ENCODE data around the gene AKIP1.

Gene AKIP1

GRCh38 chr11:8927233-8927632, 16.2 kb downstream of the AKIP1 start:
- Histone ChIP-seq H2AK5ac (ENCODE audit: low read depth, low read length) (no peak overlapping the region), H3K4me1 (ENCODE audit: control insufficient read depth in 2 of 2, insufficient read depth in 1 of 2, low read depth in 1 of 2, low read length in 2 of 2) (peaks cover 0 to 2% of the 10 kb centered on the region in 2 donors), H4K91ac (ENCODE audit: low read depth, low read length, poor library complexity) (no peak overlapping the region), H4K8ac (ENCODE audit: low read depth, low read length) (no peak overlapping the region), H3K36me3 (replicated peaks in 1 of 2; ENCODE audit: control insufficient read depth in 2 of 2, insufficient read depth in 2 of 2, low read length in 2 of 2) (peaks cover 6 to 18% of the 10 kb centered on the region in 2 donors), H3K79me1 (ENCODE audit: low read depth, low read length) (no peaks in the 10 kb centered on the region), H3K23ac (ENCODE audit: low read depth, low read length, poor library complexity) (no peak overlapping the region), H2BK12ac (ENCODE audit: low read length) (no peak overlapping the region), H2AFZ (ENCODE audit: low read length) (no peak overlapping the region), H3K4me3 (ENCODE audit: low read length in 2 of 2) (no peak overlapping the region), H3K14ac (ENCODE audit: low read length) (no peak overlapping the region), H2BK15ac (ENCODE audit: low read length) (no peak overlapping the region), H3K27me3 (ENCODE audit: control insufficient read depth in 3 of 3, insufficient read depth in 3 of 3, low read depth in 1 of 3, low read length in 3 of 3) (no peaks in the 10 kb centered on the region), H2BK120ac (ENCODE audit: low read depth, low read length) (no peak overlapping the region), H3K27ac (replicated peaks; ENCODE audit: low read length) (no peak overlapping the region), H3K9ac (ENCODE audit: low read depth, low read length, poor library complexity) (no peak overlapping the region), H2BK5ac (ENCODE audit: low read length) (peak overlapping the region; percentile 26), H3K4ac (ENCODE audit: low read length) (no peak overlapping the region), H3K18ac (ENCODE audit: low read length) (peak overlapping the region; percentile 85), H3K4me2 (ENCODE audit: insufficient read depth, low read length, poor library complexity, severe bottlenecking) (no peak overlapping the region), H3K9me3 (replicated peaks in 1 of 2; ENCODE audit: control insufficient read depth in 2 of 2, insufficient read depth in 1 of 2, low read depth in 1 of 2, low read length in 2 of 2) (no peaks in the 10 kb centered on the region)
- DNase-seq (ENCODE audit: low spot score) = no peak
- no CpG with 5 or more reads among the region's 5 CpGs for WGBS, 2 donors (ENCODE audit: extremely low coverage in 2 of 2, insufficient read length in 2 of 2, insufficient replicate concordance in 1 of 2)

- H2BK12ac ChIP-seq (ENCODE audit: low read length) = no peak overlapping the region
- no peak overlapping the region for H3K27ac ChIP-seq (replicated peaks; ENCODE audit: low read length)
- H2BK15ac ChIP-seq (ENCODE audit: low read length) = peak overlapping the region; percentile 34
- no peaks in the 10 kb centered on the region for H3K79me1 ChIP-seq (ENCODE audit: low read depth, low read length)
- H3K18ac ChIP-seq (ENCODE audit: low read length) = no peak overlapping the region
- no peaks in the 10 kb centered on the region for H3K27me3 ChIP-seq (ENCODE audit: control insufficient read depth in 3 of 3, insufficient read depth in 3 of 3, low read depth in 1 of 3, low read length in 3 of 3)
- H2AFZ ChIP-seq (ENCODE audit: low read length) = no peak overlapping the region
- H3K9ac ChIP-seq (ENCODE audit: low read depth, low read length, poor library complexity) = no peak overlapping the region
- no peak overlapping the region for H2AK5ac ChIP-seq (ENCODE audit: low read depth, low read length)
- no peak overlapping the region for H2BK5ac ChIP-seq (ENCODE audit: low read length)
- WGBS, 2 donors (ENCODE audit: extremely low coverage in 2 of 2, insufficient read length in 2 of 2, insufficient replicate concordance in 1 of 2) = no CpG with 5 or more reads among the region's 4 CpGs
- H4K91ac ChIP-seq (ENCODE audit: low read depth, low read length, poor library complexity) = no peak overlapping the region
- no peak overlapping the region for H3K14ac ChIP-seq (ENCODE audit: low read length)
- H3K9me3 ChIP-seq (replicated peaks in 1 of 2; ENCODE audit: control insufficient read depth in 2 of 2, insufficient read depth in 1 of 2, low read depth in 1 of 2, low read length in 2 of 2) = no peaks in the 10 kb centered on the region
- H3K23ac ChIP-seq (ENCODE audit: low read depth, low read length, poor library complexity) = peak overlapping the region; percentile 5
- H3K4me2 ChIP-seq (ENCODE audit: insufficient read depth, low read length, poor library complexity, severe bottlenecking) = no peak overlapping the region
- H3K4ac ChIP-seq (ENCODE audit: low read length) = no peak overlapping the region
- H3K4me3 ChIP-seq (ENCODE audit: low read length in 2 of 2) = no peak overlapping the region
- H3K4me1 ChIP-seq (ENCODE audit: control insufficient read depth in 2 of 2, insufficient read depth in 1 of 2, low read depth in 1 of 2, low read length in 2 of 2) = peaks cover 0 to 4% of the 10 kb centered on the region in 2 donors
- no peak overlapping the region for H2BK120ac ChIP-seq (ENCODE audit: low read depth, low read length)
- no peak overlapping the region for H4K8ac ChIP-seq (ENCODE audit: low read depth, low read length)
- DNase-seq (ENCODE audit: low spot score) = no peak
- H3K36me3 ChIP-seq (replicated peaks in 1 of 2; ENCODE audit: control insufficient read depth in 2 of 2, insufficient read depth in 2 of 2, low read length in 2 of 2) = peaks cover 2 to 8% of the 10 kb centered on the region in 2 donors
These were observed 17.2 kb downstream of the AKIP1 start for GRCh38 chr11:8928205-8928604.

GRCh38 chr11:8928981-8929615, 18.1 kb downstream of the AKIP1 start:
- Histone ChIP-seq H3K27ac (replicated peaks; ENCODE audit: low read length) (no peak overlapping the region), H3K27me3 (ENCODE audit: control insufficient read depth in 3 of 3, insufficient read depth in 3 of 3, low read depth in 1 of 3, low read length in 3 of 3) (no peaks in the 10 kb centered on the region), H3K14ac (ENCODE audit: low read length) (no peak overlapping the region), H4K8ac (ENCODE audit: low read depth, low read length) (no peak overlapping the region), H2AFZ (ENCODE audit: low read length) (no peak overlapping the region), H2AK5ac (ENCODE audit: low read depth, low read length) (no peak overlapping the region), H3K18ac (ENCODE audit: low read length) (no peak overlapping the region), H4K91ac (ENCODE audit: low read depth, low read length, poor library complexity) (no peak overlapping the region), H3K9me3 (replicated peaks in 1 of 2; ENCODE audit: control insufficient read depth in 2 of 2, insufficient read depth in 1 of 2, low read depth in 1 of 2, low read length in 2 of 2) (no peaks in the 10 kb centered on the region), H2BK12ac (ENCODE audit: low read length) (no peak overlapping the region), H3K4me3 (ENCODE audit: low read length in 2 of 2) (no peak overlapping the region), H2BK15ac (ENCODE audit: low read length) (no peak overlapping the region), H3K9ac (ENCODE audit: low read depth, low read length, poor library complexity) (no peak overlapping the region), H3K4me1 (ENCODE audit: control insufficient read depth in 2 of 2, insufficient read depth in 1 of 2, low read depth in 1 of 2, low read length in 2 of 2) (peaks cover 0 to 4% of the 10 kb centered on the region in 2 donors), H3K23ac (ENCODE audit: low read depth, low read length, poor library complexity) (no peak overlapping the region), H3K36me3 (replicated peaks in 1 of 2; ENCODE audit: control insufficient read depth in 2 of 2, insufficient read depth in 2 of 2, low read length in 2 of 2) (peaks cover 2 to 6% of the 10 kb centered on the region in 2 donors), H3K4me2 (ENCODE audit: insufficient read depth, low read length, poor library complexity, severe bottlenecking) (no peak overlapping the region), H3K79me1 (ENCODE audit: low read depth, low read length) (no peaks in the 10 kb centered on the region), H3K4ac (ENCODE audit: low read length) (no peak overlapping the region), H2BK120ac (ENCODE audit: low read depth, low read length) (no peak overlapping the region), H2BK5ac (ENCODE audit: low read length) (no peak overlapping the region)
- no peak for DNase-seq (ENCODE audit: low spot score)
- WGBS, 2 donors (ENCODE audit: extremely low coverage in 2 of 2, insufficient read length in 2 of 2, insufficient replicate concordance in 1 of 2) = no CpG with 5 or more reads among the region's 9 CpGs

GRCh38 chr11:8930456-8931175, 19.6 kb downstream of the AKIP1 start:
- Histone ChIP-seq H3K9ac (ENCODE audit: low read depth, low read length, poor library complexity) (no peak overlapping the region), H3K27me3 (ENCODE audit: control insufficient read depth in 3 of 3, insufficient read depth in 3 of 3, low read depth in 1 of 3, low read length in 3 of 3) (no peaks in the 10 kb centered on the region), H2AFZ (ENCODE audit: low read length) (no peak overlapping the region), H4K8ac (ENCODE audit: low read depth, low read length) (no peak overlapping the region), H2BK15ac (ENCODE audit: low read length) (peak overlapping the region; percentile 32), H3K27ac (replicated peaks; ENCODE audit: low read length) (no peak overlapping the region), H3K18ac (ENCODE audit: low read length) (no peak overlapping the region), H3K4ac (ENCODE audit: low read length) (no peak overlapping the region), H3K4me3 (ENCODE audit: low read length in 2 of 2) (no peak overlapping the region), H3K14ac (ENCODE audit: low read length) (no peak overlapping the region), H2BK120ac (ENCODE audit: low read depth, low read length) (no peak overlapping the region), H2BK5ac (ENCODE audit: low read length) (no peak overlapping the region), H3K4me2 (ENCODE audit: insufficient read depth, low read length, poor library complexity, severe bottlenecking) (no peak overlapping the region), H3K4me1 (ENCODE audit: control insufficient read depth in 2 of 2, insufficient read depth in 1 of 2, low read depth in 1 of 2, low read length in 2 of 2) (peaks cover 0 to 5% of the 10 kb centered on the region in 2 donors), H3K23ac (ENCODE audit: low read depth, low read length, poor library complexity) (peak overlapping the region; percentile 10), H4K91ac (ENCODE audit: low read depth, low read length, poor library complexity) (no peak overlapping the region), H2AK5ac (ENCODE audit: low read depth, low read length) (peak overlapping the region; percentile 40), H3K9me3 (replicated peaks in 1 of 2; ENCODE audit: control insufficient read depth in 2 of 2, insufficient read depth in 1 of 2, low read depth in 1 of 2, low read length in 2 of 2) (no peaks in the 10 kb centered on the region), H3K79me1 (ENCODE audit: low read depth, low read length) (no peaks in the 10 kb centered on the region), H3K36me3 (replicated peaks in 1 of 2; ENCODE audit: control insufficient read depth in 2 of 2, insufficient read depth in 2 of 2, low read length in 2 of 2) (peaks cover 0 to 2% of the 10 kb centered on the region in 2 donors), H2BK12ac (ENCODE audit: low read length) (no peak overlapping the region)
- DNase-seq (ENCODE audit: low spot score) = no peak
- WGBS, 2 donors (ENCODE audit: extremely low coverage in 2 of 2, insufficient read length in 2 of 2, insufficient replicate concordance in 1 of 2) = no CpG with 5 or more reads among the region's 12 CpGs

Measured in neuronal stem cell (in vitro differentiated cells).